Lower lobe of right lung (tissue), 2 donors: Measurements from ENCODE around the gene MCU. TPM values are rescaled to one million over a fixed set of nuclear protein-coding genes. Genes with fewer than 3 reads are reported as not detected.

Experiments
- ATAC-seq, 2 donors: fragments of 200-7000 bp; cut with Tn5 transposase; one replicate each; pipeline ENCODE4 v1.9.1; 2020 to 2022; ENCODE audit warnings: mild to moderate bottlenecking in 2 of 2, moderate library complexity in 2 of 2
- DNase-seq: peaks from one replicate; pipeline ENCODE4 v3.0.0-alpha.2; 2020
- H3K27ac ChIP-seq: fragments of 200-600 bp; one replicate; pipeline ENCODE4 v1.8.0; 2022
- H3K27me3 ChIP-seq: fragments of 200-600 bp; one replicate; pipeline ENCODE4 v1.8.0; 2022; ENCODE audit warnings: low read depth
- H3K36me3 ChIP-seq: fragments of 200-600 bp; one replicate; pipeline ENCODE4 v1.8.0; 2022; ENCODE audit warnings: mild to moderate bottlenecking
- H3K4me1 ChIP-seq: fragments of 200-600 bp; one replicate; pipeline ENCODE4 v1.8.0; 2022
- H3K4me3 ChIP-seq: fragments of 200-600 bp; one replicate; pipeline ENCODE4 v1.8.0; 2022; ENCODE audit warnings: mild to moderate bottlenecking
- H3K9me3 ChIP-seq: fragments of 200-600 bp; one replicate; pipeline ENCODE4 v1.8.0; 2022
- intact Hi-C: fragments of 100-400 bp; cut with DNase I; formaldehyde crosslinking; loops from one replicate; pipeline ENCODE4 v1.11.0; 2022
- total RNA-seq: library from RNA; stranded (reverse); fragmentation: NEBNext Ultra II Directional; extraction: Animal tissue kit (Norgen Biotek cat#: 25700); gene quantifications from one replicate; pipeline ENCODE4 v1.2.1, GENCODE V29; 2021
- TF ChIP-seq, protein P1 (sequence below): fragments of 200-600 bp; IDR thresholded peaks from one replicate; pipeline ENCODE4 v1.8.0; 2022; ENCODE audit warnings: antibody characterized with exemption, mild to moderate bottlenecking
- donor health status: DM: no; HTN: yes; CAD: no; lungs with severe emphysema.

MCU gene
- total RNA-seq, 1 donor from 2014 or later: 24.2 TPM

DNA sequence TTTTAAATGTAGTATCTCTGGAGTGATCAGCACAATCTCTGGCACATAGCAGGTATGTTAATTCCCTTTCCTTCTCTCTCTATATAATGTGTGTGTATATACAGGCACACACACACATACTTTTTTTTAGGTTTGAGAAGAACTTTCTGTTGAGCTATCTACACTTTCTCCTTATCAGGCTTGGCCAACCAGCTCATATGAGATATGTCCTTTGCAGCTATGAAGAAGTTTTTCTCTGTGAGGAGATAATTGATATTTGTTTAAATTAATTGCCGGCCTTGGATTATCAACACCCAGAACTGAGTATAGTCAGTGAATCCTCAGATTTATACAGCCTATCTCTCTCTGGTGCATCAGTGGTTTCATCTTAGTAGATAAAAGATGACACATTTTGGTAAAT lies 2.3 kb upstream of the MCU start:
- ATAC-seq (no peak), DNase-seq (no peak)
- H3K36me3 ChIP-seq: no peaks in the 10 kb centered on the region
- H3K9me3 ChIP-seq: no peaks in the 10 kb centered on the region
- H3K27me3 ChIP-seq: no peaks in the 10 kb centered on the region
- TF ChIP-seq, protein P1, sequence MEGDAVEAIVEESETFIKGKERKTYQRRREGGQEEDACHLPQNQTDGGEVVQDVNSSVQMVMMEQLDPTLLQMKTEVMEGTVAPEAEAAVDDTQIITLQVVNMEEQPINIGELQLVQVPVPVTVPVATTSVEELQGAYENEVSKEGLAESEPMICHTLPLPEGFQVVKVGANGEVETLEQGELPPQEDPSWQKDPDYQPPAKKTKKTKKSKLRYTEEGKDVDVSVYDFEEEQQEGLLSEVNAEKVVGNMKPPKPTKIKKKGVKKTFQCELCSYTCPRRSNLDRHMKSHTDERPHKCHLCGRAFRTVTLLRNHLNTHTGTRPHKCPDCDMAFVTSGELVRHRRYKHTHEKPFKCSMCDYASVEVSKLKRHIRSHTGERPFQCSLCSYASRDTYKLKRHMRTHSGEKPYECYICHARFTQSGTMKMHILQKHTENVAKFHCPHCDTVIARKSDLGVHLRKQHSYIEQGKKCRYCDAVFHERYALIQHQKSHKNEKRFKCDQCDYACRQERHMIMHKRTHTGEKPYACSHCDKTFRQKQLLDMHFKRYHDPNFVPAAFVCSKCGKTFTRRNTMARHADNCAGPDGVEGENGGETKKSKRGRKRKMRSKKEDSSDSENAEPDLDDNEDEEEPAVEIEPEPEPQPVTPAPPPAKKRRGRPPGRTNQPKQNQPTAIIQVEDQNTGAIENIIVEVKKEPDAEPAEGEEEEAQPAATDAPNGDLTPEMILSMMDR: no peak
- no peak overlapping the region for H3K4me3 ChIP-seq
- peaks cover 24% of the 10 kb centered on the region for H3K4me1 ChIP-seq
- H3K27ac ChIP-seq: no peak overlapping the region
- intact Hi-C loops: no loop called here

DNA sequence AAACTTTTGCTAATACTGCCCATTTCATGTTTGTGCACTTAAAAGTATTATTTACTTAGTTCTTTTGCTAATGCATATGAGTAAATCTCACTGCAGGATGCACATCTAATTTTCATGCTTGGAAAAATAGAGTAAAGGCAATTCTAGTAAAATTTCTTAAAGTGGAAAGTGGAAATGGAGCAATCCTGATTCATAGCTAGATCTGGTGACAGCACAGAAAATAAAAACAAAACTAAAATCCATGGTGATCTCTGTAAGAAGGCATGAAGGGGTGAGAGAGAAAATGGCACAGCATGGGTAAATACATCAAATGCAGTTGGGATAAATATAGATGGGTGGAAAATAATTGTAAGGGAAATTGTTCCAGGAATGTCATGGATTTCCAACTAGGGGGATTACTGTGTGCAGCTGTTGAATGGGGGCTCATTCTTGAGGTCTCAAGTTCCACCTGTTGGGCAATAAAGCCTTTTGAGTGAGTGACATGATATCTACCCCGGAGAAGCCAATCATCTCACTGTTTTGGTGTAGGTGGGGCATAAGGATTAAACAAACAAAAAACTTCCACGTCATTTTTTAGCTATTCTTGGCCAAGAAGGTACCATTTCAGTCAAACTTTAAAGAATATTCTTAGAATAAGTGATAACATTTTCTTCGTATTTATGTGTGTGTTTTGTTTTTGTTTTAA lies 1.7 kb upstream of the MCU start:
- TF ChIP-seq, protein P1: no peak
- intact Hi-C loops: no loop called here
- no peaks in the 10 kb centered on the region for H3K27me3 ChIP-seq

GRCh38 chr10:72691470-72691862 lies 477 bp upstream of the MCU start:
- no peaks in the 10 kb centered on the region for H3K36me3 ChIP-seq
- H3K27ac ChIP-seq: peak overlapping the region; percentile 88
- no peak for ATAC-seq
- intact Hi-C loops: no loop called here
- H3K4me3 ChIP-seq: peak overlapping the region; percentile 82
- TF ChIP-seq, protein P1: no peak
- no peak for DNase-seq
- H3K4me1 ChIP-seq: peaks cover 34% of the 10 kb centered on the region
- no peaks in the 10 kb centered on the region for H3K27me3 ChIP-seq
- H3K9me3 ChIP-seq: no peaks in the 10 kb centered on the region

More for the DNA sequence above, 1.7 kb upstream of the MCU start:
- no peak overlapping the region for H3K27ac ChIP-seq
- H3K36me3 ChIP-seq: no peaks in the 10 kb centered on the region
- ATAC-seq (no peak), DNase-seq (no peak)
- H3K9me3 ChIP-seq: no peaks in the 10 kb centered on the region
- no peak overlapping the region for H3K4me3 ChIP-seq
- peaks cover 30% of the 10 kb centered on the region for H3K4me1 ChIP-seq

- H3K4me1 ChIP-seq: peaks cover 37% of the 10 kb centered on the region
- ATAC-seq: peak in 1 of 2 donors; percentile 1
- DNase-seq: no peak
- H3K27me3 ChIP-seq: no peaks in the 10 kb centered on the region
- intact Hi-C loops: no loop called here
- peak overlapping the region; percentile 88 for H3K27ac ChIP-seq
- H3K9me3 ChIP-seq: no peaks in the 10 kb centered on the region
- no peaks in the 10 kb centered on the region for H3K36me3 ChIP-seq
- peak overlapping the region; percentile 82 for H3K4me3 ChIP-seq
- TF ChIP-seq, protein P1: no peak
These were observed 726 bp downstream of the MCU start for GRCh38 chr10:72692744-72692993.

- DNase-seq: no peak
- no peak for ATAC-seq
- TF ChIP-seq, protein P1: no peak
- H3K36me3 ChIP-seq: no peaks in the 10 kb centered on the region
- intact Hi-C loops: no loop called here
- H3K9me3 ChIP-seq: no peaks in the 10 kb centered on the region
- no peaks in the 10 kb centered on the region for H3K27me3 ChIP-seq
- peak overlapping the region; percentile 82 for H3K4me3 ChIP-seq
- H3K4me1 ChIP-seq: peaks cover 38% of the 10 kb centered on the region
- peak overlapping the region; percentile 88 for H3K27ac ChIP-seq
These were observed 1.2 kb downstream of the MCU start for GRCh38 chr10:72692994-72693781.
